Brain microvascular endothelial cell (primary cell): ENCODE results near the gene TLX2.

Experiments
- DNase-seq: peaks from one replicate; pipeline ENCODE4 v3.0.0-alpha.2; 2020
- H3K27ac ChIP-seq: fragments of 250-450 bp; sonication (Bioruptor Pico); 2 replicates; pipeline ENCODE4 v1.5.1; 2020; ENCODE audit warnings: mild to moderate bottlenecking, moderate library complexity
- H3K27me3 ChIP-seq: fragments of 250-450 bp; sonication (Bioruptor Pico); replicated peaks from 2 replicates; pipeline ENCODE4 v1.5.1; 2020; ENCODE audit warnings: mild to moderate bottlenecking
- H3K36me3 ChIP-seq: fragments of 250-450 bp; sonication (Bioruptor Pico); replicated peaks from 2 replicates; pipeline ENCODE4 v1.5.1; 2020; ENCODE audit warnings: mild to moderate bottlenecking
- H3K4me3 ChIP-seq: 2 replicates; pipeline ENCODE4 v1.5.1; 2011; ENCODE audit warnings: low read depth, mild to moderate bottlenecking, control low read depth, low read length, moderate library complexity
- CTCF ChIP-seq: IDR thresholded peaks from 2 replicates; pipeline ENCODE4 v1.5.1; 2011; ENCODE audit warnings: low read depth, mild to moderate bottlenecking, moderate library complexity, low read length, control low read depth, inconsistent platforms; ENCODE audit errors: missing control alignments
- in situ Hi-C: cut with HindIII; loops from 2 replicates; pipeline ENCODE4 v1.10.0; 2017; ENCODE audit warnings: low sequenced_read_pairs, low pct_ligation_motif_present

TLX2 gene

GRCh38 chr2:74525717-74526648 is 11.7 kb downstream of the TLX2 start, which contains the start of gene DQX1:
DQX1 (minus strand) TSS chr2:74526231; CDS start chr2:74525729, 502 bp downstream.
- H3K36me3 ChIP-seq, result peaks cover 17% of the 10 kb centered on the region
- no peak within 1 kb of the TSS for H3K27ac ChIP-seq
- no peak for TF ChIP-seq CTCF
- no peaks in the 10 kb centered on the region for H3K27me3 ChIP-seq
- in situ Hi-C loops, result no loop called here
- DNase-seq, result no peak
- H3K4me3 ChIP-seq, result no peak within 1 kb of the TSS

- H3K36me3 ChIP-seq, result peaks cover 17% of the 10 kb centered on the region
- in situ Hi-C loops, result no loop called here
- no peak for TF ChIP-seq CTCF
- no peak overlapping the region for H3K4me3 ChIP-seq
- H3K27ac ChIP-seq, result no peak overlapping the region
- DNase-seq, result no peak
- no peaks in the 10 kb centered on the region for H3K27me3 ChIP-seq
Observed at GRCh38 chr2:74526649-74527230, 12.5 kb downstream of the TLX2 start.

- Histone ChIP-seq H3K27me3 (no peaks in the 10 kb centered on the region), H3K27ac (no peak overlapping the region), H3K36me3 (peaks cover 21% of the 10 kb centered on the region), H3K4me3 (no peak overlapping the region)
- no peak for TF ChIP-seq CTCF
- no peak for DNase-seq
- in situ Hi-C loops, result no loop called here
Observed at GRCh38 chr2:74527741-74528140, 13.5 kb downstream of the TLX2 start.

- no peak for DNase-seq
- peaks cover 21% of the 10 kb centered on the region for H3K36me3 ChIP-seq
- peak overlapping the region; percentile 76 for H3K27ac ChIP-seq
- in situ Hi-C loops, result no loop called here
- TF ChIP-seq CTCF, result no peak
- no peaks in the 10 kb centered on the region for H3K27me3 ChIP-seq
- peak overlapping the region; percentile 99 for H3K4me3 ChIP-seq
Observed at GRCh38 chr2:74528600-74529356, 14.5 kb downstream of the TLX2 start.

GRCh38 chr2:74529357-74530238 is 15.3 kb downstream of the TLX2 start, which contains the start of the genes AUP1 and HTRA2:
AUP1 (minus strand) TSS chr2:74529706; CDS start chr2:74529629, 77 bp downstream.
HTRA2 (plus strand) TSS chr2:74529933; CDS start chr2:74530007, 74 bp downstream.
- Histone ChIP-seq H3K4me3 (peak within 1 kb of the TSS; percentile 99), H3K27ac (peak within 1 kb of the TSS; percentile 76), H3K27me3 (no peaks in the 10 kb centered on the region), H3K36me3 (peaks cover 21% of the 10 kb centered on the region)
- in situ Hi-C loops, result no loop called here
- TF ChIP-seq CTCF, result no peak
- peak; percentile 99 for DNase-seq
